CD4-positive, alpha-beta T cell treated with Interleukin-21 for 1 hour (primary cell): Measurements from ENCODE around the gene CTXN1.
"Not testable (repeated sequence)": the region's sequence is repeated elsewhere in the genome, so short reads cannot be mapped to it uniquely, and the experiment has no call there.

ENCODE experiments used
- DNase-seq: peaks from one replicate; pipeline ENCODE4 v3.0.0-alpha.2; 2020

The CTXN1 gene

GRCh38 chr19:7924651-7925170 is 1.2 kb downstream of the CTXN1 start:
- DNase-seq = no peak

GRCh38 chr19:7924241-7924640 is 1.7 kb downstream of the CTXN1 start:
- no peak for DNase-seq

- DNase-seq = no peak
Measured at GRCh38 chr19:7923295-7924191, 2.4 kb downstream of the CTXN1 start.

- DNase-seq = no peak
Measured at GRCh38 chr19:7922836-7923195, 3.1 kb downstream of the CTXN1 start.

- DNase-seq = no peak
Measured at GRCh38 chr19:7921967-7922835, 3.7 kb downstream of the CTXN1 start.

GRCh38 chr19:7921302-7921966 is 4.5 kb downstream of the CTXN1 start:
- no peak for DNase-seq

- peak; percentile 99 for DNase-seq
Measured at GRCh38 chr19:7920519-7921301, 5.2 kb downstream of the CTXN1 start.

- peak; percentile 97 for DNase-seq
Measured at GRCh38 chr19:7919610-7920518, 6.1 kb downstream of the CTXN1 start, which contains the start of gene SNAPC2. TSS of gene SNAPC2 (plus strand) at chr19:7920338. CDS start at chr19:7920367, 29 bp downstream.

- no peak for DNase-seq
Measured at GRCh38 chr19:7918615-7919421, 7.1 kb downstream of the CTXN1 start.

- not testable (repeated sequence) for DNase-seq
Measured at GRCh38 chr19:7918062-7918614, 7.8 kb downstream of the CTXN1 start.

GRCh38 chr19:7917267-7918061 is 8.5 kb downstream of the CTXN1 start:
- DNase-seq = peak; percentile 64

GRCh38 chr19:7916955-7917266 is 9.0 kb downstream of the CTXN1 start:
- DNase-seq = no peak

GRCh38 chr19:7916103-7916954 is 9.6 kb downstream of the CTXN1 start:
- peak; percentile 71 for DNase-seq

GRCh38 chr19:7915250-7916102 is 10.5 kb downstream of the CTXN1 start:
- no peak for DNase-seq

- DNase-seq = no peak
Measured at GRCh38 chr19:7914598-7915045, 11.3 kb downstream of the CTXN1 start, which contains the start of gene TGFBR3L. TSS of gene TGFBR3L (plus strand) at chr19:7914830.

- DNase-seq = no peak
Measured at GRCh38 chr19:7914099-7914498, 11.8 kb downstream of the CTXN1 start.

GRCh38 chr19:7913652-7914051 is 12.3 kb downstream of the CTXN1 start:
- DNase-seq = no peak
